Small intestine (tissue), 7 donors: ENCODE data around the gene AFDN. TPM values are rescaled to one million over a fixed set of nuclear protein-coding genes. Genes with fewer than 3 reads are reported as not detected.

Experiments used
- DNase-seq, 2 donors: peaks; one replicate each; pipeline versions ENCODE4 v3.0.0 to v3.0.0-alpha.2; 2013
- FAIRE-seq: peaks from 2 replicates; lab custom pipeline; 2012; peaks lifted over from hg19 to GRCh38; lab: Jason Lieb, UNC
- H3K27ac ChIP-seq, 3 donors: one replicate each; pipeline ENCODE4 v1.5.1; 2013; ENCODE audit warnings: low read length in 2 of 3, mild to moderate bottlenecking in 2 of 3, control low read depth in 1 of 3, inconsistent platforms in 1 of 3, low read depth in 1 of 3, moderate library complexity in 1 of 3
- H3K27me3 ChIP-seq, 3 donors: one replicate each; pipeline ENCODE4 v1.6.1; 2013; ENCODE audit warnings: low read length in 3 of 3, inconsistent platforms in 1 of 3; ENCODE audit not compliant: control insufficient read depth in 3 of 3, insufficient read depth in 3 of 3
- H3K36me3 ChIP-seq, 3 donors: one replicate each; pipeline ENCODE4 v1.6.1; 2013; ENCODE audit warnings: low read length in 3 of 3, inconsistent platforms in 1 of 3, low read depth in 1 of 3, mild to moderate bottlenecking in 1 of 3, moderate library complexity in 1 of 3; ENCODE audit not compliant: control insufficient read depth in 3 of 3, insufficient read depth in 2 of 3
- H3K4me1 ChIP-seq, 3 donors: one replicate each; pipeline ENCODE4 v1.6.1; 2013; ENCODE audit warnings: low read length in 2 of 3, inconsistent platforms in 1 of 3, low read depth in 1 of 3, mild to moderate bottlenecking in 1 of 3, moderate library complexity in 1 of 3; ENCODE audit not compliant: control insufficient read depth in 3 of 3, insufficient read depth in 2 of 3
- H3K4me3 ChIP-seq, 3 donors: one replicate each; pipeline ENCODE4 v1.5.1; 2013; ENCODE audit warnings: low read length in 3 of 3, control low read depth in 1 of 3, inconsistent platforms in 1 of 3, low read depth in 1 of 3, mild to moderate bottlenecking in 1 of 3, moderate library complexity in 1 of 3
- H3K9me3 ChIP-seq, 2 donors: one replicate each; pipeline ENCODE4 v1.6.1; 2013; ENCODE audit warnings: low read depth in 1 of 2, low read length in 1 of 2; ENCODE audit not compliant: control insufficient read depth in 2 of 2, insufficient read depth in 1 of 2
- WGBS, 3 donors: extraction: QIAGEN DNeasy Blood & Tissue Kit; methylation state at CpG; one replicate each; pipeline ENCODE4 v1.1.7; 2013; 5-methylcytosine and 5-hydroxymethylcytosine counted together
- polyA plus RNA-seq, 4 donors: library from polyadenylated mRNA; stranded (reverse) in 3 of 4; unstranded in 1 of 4; fragments of 200-250 nt in 3 of 4; fragments of 120-200 nt in 1 of 4; gene quantifications; one replicate each; pipeline versions ENCODE4 v1.2.1 to v1.2.3, GENCODE V29; 2013
- donor health status: healthy with polysubstance abuse.
- donor health status: control.
- donor health status: control.
- donor health status: Bipolar disorder and iron deficiency.
- donor health status: healthy.

Gene AFDN
- polyA plus RNA-seq, 4 donors = 46.0 to 202 (median 67.9) TPM

DNA sequence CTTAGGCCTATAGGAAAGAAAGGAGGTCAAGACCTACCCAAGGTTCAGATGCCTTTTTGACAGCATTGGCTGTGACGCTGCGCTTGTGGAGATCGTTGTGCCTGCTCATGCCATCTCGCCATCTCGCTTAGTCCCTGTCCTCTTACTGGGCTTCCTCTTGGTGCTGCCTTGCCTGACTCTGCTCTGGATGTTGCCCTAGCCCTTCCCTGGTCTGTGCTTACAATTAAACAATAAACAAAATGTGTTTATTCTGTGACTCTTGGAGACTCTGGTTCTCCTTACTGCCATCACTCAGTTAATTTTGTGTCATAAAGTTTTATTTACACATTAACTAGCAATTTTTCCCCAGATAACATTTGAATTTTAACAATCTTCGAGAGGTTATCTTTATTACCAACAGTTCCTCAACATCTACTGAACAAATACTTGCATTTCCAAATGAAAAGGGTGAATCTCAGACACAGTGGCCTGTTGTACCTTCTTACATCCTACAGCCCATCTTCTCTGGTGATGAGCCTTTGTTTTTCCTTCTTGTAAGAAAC is 11.6 kb downstream of the AFDN start:
- H3K27me3 ChIP-seq = no peaks in the 10 kb centered on the region
- no peak overlapping the region for H3K27ac ChIP-seq
- no peaks in the 10 kb centered on the region for H3K9me3 ChIP-seq
- H3K4me3 ChIP-seq = no peak overlapping the region
- H3K36me3 ChIP-seq = peaks cover 0 to 5% (median 0%) of the 10 kb centered on the region in 3 donors
- WGBS, 3 donors = 82 to 90% (median 85%) methylated on average over 6 of the region's 6 CpGs
- peaks cover 6 to 42% (median 8%) of the 10 kb centered on the region in 3 donors for H3K4me1 ChIP-seq
- DNase-seq (no peak), FAIRE-seq (no peak)

DNA sequence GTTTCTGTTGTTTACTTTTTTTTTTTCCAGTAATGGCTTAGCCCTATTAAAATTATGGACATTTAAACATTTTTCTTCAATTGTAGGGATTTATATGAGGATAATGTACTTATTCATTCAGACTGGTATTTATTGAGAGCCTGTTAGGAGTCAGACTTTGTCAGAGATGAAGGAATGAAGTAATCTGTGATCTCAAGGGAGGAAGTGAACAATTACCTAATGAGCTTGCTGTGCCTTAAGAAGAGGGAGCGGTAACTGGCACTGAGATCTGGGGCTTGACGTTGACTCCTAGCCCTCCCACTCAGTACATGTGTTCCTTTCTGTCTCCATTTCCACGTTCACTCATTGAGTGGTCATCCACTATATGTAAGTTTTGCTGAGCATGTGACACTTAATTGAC is 12.6 kb downstream of the AFDN start:
- FAIRE-seq = no peak
- peaks cover 0 to 5% (median 0%) of the 10 kb centered on the region in 3 donors for H3K36me3 ChIP-seq
- H3K4me1 ChIP-seq = peaks cover 6 to 40% (median 8%) of the 10 kb centered on the region in 3 donors
- no peak for DNase-seq
- no peak overlapping the region for H3K4me3 ChIP-seq
- H3K27me3 ChIP-seq = no peaks in the 10 kb centered on the region
- no peaks in the 10 kb centered on the region for H3K9me3 ChIP-seq
- WGBS, 3 donors = 69 to 80% (median 74%) methylated on average over 3 of the region's 3 CpGs
- H3K27ac ChIP-seq = no peak overlapping the region

DNA sequence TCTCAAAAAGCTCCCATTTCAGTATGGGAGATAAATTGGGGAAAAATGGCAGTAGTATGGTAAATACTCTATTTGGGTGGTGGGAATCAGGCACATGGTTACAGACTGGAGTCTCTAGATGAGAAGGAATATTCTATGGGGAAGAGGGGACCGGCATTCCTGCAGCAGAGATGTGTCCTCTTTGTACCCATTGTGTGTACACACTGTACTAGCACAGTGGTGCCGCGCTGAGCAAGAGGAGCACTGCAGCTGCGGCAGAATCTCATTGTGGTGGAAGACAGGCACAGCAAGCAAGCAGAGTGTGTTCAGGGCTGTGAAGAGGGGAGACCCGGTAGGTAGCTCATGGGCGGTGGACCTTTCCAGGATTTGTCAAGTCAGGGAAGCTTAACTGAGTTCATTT is 13.0 kb downstream of the AFDN start:
- Histone ChIP-seq H3K36me3 (peaks cover 0 to 2% (median 0%) of the 10 kb centered on the region in 3 donors), H3K4me3 (no peak overlapping the region), H3K27ac (no peak overlapping the region), H3K4me1 (peaks cover 6 to 36% (median 8%) of the 10 kb centered on the region in 3 donors), H3K9me3 (no peaks in the 10 kb centered on the region), H3K27me3 (no peaks in the 10 kb centered on the region)
- 71 to 78% (median 76%) methylated on average over 6 of the region's 6 CpGs for WGBS, 3 donors
- DNase-seq (no peak), FAIRE-seq (no peak)

DNA sequence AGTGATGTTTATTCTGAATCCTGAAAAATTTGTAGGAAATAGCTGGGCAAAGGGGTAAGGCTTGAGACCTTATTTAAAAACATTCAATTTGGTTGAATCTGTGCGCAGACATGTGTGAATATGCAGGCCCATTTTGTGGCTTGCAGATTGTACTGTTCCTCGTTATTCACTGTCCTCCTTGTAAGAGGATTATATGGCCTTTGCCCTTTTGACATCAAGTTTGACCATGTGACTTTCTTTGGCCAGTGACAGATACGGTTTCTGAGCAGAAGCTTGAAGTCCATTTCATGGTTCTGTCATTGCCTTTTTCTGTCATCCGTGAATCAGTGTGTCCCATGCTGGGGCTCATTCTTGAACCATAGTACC is 13.4 kb downstream of the AFDN start:
- WGBS, 3 donors = 58 to 84% (median 68%) methylated on average over 4 of the region's 4 CpGs
- peaks cover 6 to 36% (median 8%) of the 10 kb centered on the region in 3 donors for H3K4me1 ChIP-seq
- DNase-seq = peak in 1 of 2 donors; percentile 59
- peaks cover 0 to 2% (median 0%) of the 10 kb centered on the region in 3 donors for H3K36me3 ChIP-seq
- no peak overlapping the region for H3K4me3 ChIP-seq
- no peaks in the 10 kb centered on the region for H3K9me3 ChIP-seq
- FAIRE-seq = no peak
- peak overlapping the region in 1 of 3 donors; percentile 58 for H3K27ac ChIP-seq
- H3K27me3 ChIP-seq = no peaks in the 10 kb centered on the region

DNA sequence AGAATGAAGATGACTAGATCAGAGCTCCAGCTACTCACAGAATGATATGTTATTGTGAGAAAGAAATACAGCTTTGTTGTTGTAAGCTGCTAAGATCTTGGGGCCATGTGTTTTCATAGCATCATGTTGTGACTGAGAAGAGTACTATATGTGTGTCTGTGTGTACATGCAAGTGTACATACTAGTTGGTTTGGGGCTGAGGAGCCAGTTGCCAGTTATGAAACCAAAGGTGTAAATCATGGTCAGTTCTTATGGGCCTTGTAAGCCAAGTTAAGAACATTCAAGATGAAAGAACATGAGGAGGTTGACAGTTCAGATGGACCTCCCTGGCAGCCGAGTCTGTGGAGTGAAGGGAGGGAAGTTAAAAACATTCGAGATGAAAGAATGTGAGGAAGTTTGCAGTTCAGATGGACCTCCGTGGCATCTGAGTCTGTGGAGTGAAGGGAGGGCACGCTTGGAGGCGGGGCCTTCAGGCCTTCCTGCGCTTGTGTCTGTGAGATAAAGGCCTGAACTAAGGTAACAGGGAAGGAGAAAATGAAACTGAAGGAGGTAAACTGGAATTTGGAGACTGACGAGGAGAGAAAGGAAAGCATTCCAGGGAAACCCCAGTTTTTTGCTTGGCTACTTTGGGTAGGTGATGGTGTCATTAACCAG is 13.9 kb downstream of the AFDN start:
- WGBS, 3 donors = 11 to 52% (median 18%) methylated on average over 7 of the region's 7 CpGs
- FAIRE-seq = no peak
- Histone ChIP-seq H3K4me3 (no peak overlapping the region), H3K9me3 (no peaks in the 10 kb centered on the region), H3K27me3 (no peaks in the 10 kb centered on the region), H3K36me3 (peaks cover 0 to 2% (median 0%) of the 10 kb centered on the region in 3 donors), H3K4me1 (peaks cover 6 to 36% (median 8%) of the 10 kb centered on the region in 3 donors), H3K27ac (peak overlapping the region; percentile 6 to 58 (median 17))
- peak; percentile 57 to 58 for DNase-seq

DNA sequence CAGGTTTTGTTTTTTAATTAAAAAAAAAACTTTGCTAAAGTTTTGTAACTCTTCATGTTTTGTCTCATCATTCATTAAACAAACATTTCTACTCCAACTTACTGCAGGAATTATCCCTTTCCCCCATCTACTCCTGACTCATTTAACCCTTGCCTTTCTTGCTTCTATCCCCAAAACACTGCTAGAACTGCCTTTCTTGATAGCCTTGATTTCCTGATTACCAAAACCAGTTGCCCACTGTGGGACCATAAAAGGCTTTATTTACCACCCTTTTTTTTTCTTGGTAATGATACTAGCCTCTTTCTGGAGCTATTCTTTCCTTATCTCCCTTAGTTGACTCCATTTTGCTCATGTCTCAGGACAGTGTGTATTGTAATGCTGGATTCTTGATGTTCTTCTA is 15.3 kb downstream of the AFDN start:
- Histone ChIP-seq H3K36me3 (peaks cover 0 to 2% (median 0%) of the 10 kb centered on the region in 3 donors), H3K4me1 (peaks cover 6 to 36% (median 8%) of the 10 kb centered on the region in 3 donors)
- no peak for FAIRE-seq

DNA sequence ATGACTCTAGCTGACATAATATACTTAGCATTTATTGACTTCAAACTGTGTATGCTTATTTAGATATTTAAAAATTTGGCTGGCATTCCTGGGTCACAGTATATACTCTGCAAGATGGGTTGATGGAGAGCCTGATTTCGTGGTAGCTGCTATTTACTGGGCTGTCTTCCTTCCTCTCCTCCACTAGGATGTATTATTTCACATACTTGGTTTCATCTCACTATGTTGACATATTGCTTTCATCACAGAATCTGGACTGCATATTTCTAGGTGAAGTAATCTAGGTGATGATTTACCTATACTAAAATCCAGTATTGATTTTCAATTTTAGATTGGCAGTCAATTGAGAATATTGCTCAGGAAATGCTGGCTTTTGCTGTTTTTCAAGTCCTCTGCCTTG is 15.7 kb downstream of the AFDN start:
- Histone ChIP-seq H3K4me1 (peaks cover 6 to 36% (median 8%) of the 10 kb centered on the region in 3 donors), H3K36me3 (peaks cover 0 to 2% (median 0%) of the 10 kb centered on the region in 3 donors), H3K27me3 (no peaks in the 10 kb centered on the region), H3K4me3 (no peak overlapping the region), H3K9me3 (no peaks in the 10 kb centered on the region), H3K27ac (no peak overlapping the region)
- no peak for FAIRE-seq
- no peak for DNase-seq
- WGBS, 3 donors = 45 to 67% (median 50%) methylated on average over 1 of the region's 1 CpG

More for the DNA sequence above, 15.3 kb downstream of the AFDN start:
- Histone ChIP-seq H3K9me3 (no peaks in the 10 kb centered on the region), H3K27ac (no peak overlapping the region), H3K4me3 (no peak overlapping the region), H3K27me3 (no peaks in the 10 kb centered on the region)
- no peak for DNase-seq

DNA sequence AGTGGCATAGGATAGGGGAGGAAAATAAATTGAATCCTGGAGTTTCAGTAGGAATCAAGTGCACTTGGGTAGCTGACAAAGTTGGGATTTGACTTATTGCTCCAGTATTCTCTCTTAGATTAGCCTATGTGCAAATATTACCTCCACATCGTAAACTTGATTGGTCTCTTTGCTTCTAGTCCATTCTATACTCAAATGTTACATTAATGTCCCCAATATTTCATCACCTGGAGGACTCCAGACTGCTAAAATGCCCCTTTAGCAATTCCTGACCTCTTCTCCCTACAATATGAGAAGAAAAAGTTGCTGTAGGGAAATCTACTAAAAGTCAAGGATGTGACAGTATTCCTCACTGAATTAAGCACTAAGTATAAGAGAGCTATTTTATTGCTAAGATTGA is 16.3 kb downstream of the AFDN start:
- peaks cover 6 to 36% (median 7%) of the 10 kb centered on the region in 3 donors for H3K4me1 ChIP-seq
- H3K27me3 ChIP-seq = no peaks in the 10 kb centered on the region
- WGBS, 3 donors = 78 to 89% (median 88%) methylated on average over 1 of the region's 1 CpG
- no peak overlapping the region for H3K27ac ChIP-seq
- H3K4me3 ChIP-seq = no peak overlapping the region
- FAIRE-seq (no peak), DNase-seq (no peak)
- H3K36me3 ChIP-seq = peaks cover 0 to 2% (median 0%) of the 10 kb centered on the region in 3 donors
- H3K9me3 ChIP-seq = no peaks in the 10 kb centered on the region
